Endothelial cell of umbilical vein (primary cell): ENCODE measurements around the gene SLA2. TPM values are rescaled to one million over a fixed set of nuclear protein-coding genes. Genes with fewer than 3 reads are reported as not detected.

Source experiments
- BruUV-seq: library from RNA; stranded (reverse); fragments of 400-500 nt; replicated peaks from 2 replicates; lab custom pipeline; 2021; lab: Mats Ljungman, UMichigan
- CTCF ChIA-PET: fragments of 300-600, 350-600 bp; sonication (Branson Sonifier 250); formaldehyde crosslinking; loops from one replicate; lab custom pipeline; 2021; ENCODE audit warnings: antibody characterized with exemption, inconsistent platforms; lab: Charles Lee
- POLR2A ChIA-PET: fragments of 300-600, 350-600 bp; sonication (Branson Sonifier 250); formaldehyde crosslinking; loops from one replicate; lab custom pipeline; 2021; ENCODE audit warnings: antibody characterized with exemption, inconsistent platforms; lab: Charles Lee
- DNase-seq: peaks from one replicate; pipeline ENCODE4 v3.0.0-alpha.2; 2011; ENCODE audit warnings: low read depth, low spot score
- FAIRE-seq: peaks from 2 replicates; lab custom pipeline; 2011; peaks lifted over from hg19 to GRCh38; lab: Jason Lieb, UNC
- H2AFZ ChIP-seq: 2 replicates; pipeline ENCODE4 v1.6.0; 2012; ENCODE audit warnings: low read depth, low read length, control low read depth, inconsistent platforms
- H3K27ac ChIP-seq: 2 replicates; pipeline ENCODE4 v1.5.1; 2011; ENCODE audit warnings: low read depth, mild to moderate bottlenecking, control low read depth, low read length, moderate library complexity; ENCODE audit not compliant: insufficient read depth
- H3K27me3 ChIP-seq, 2 experiments: 2 replicates each; pipeline versions ENCODE4 v1.6.0 to v1.6.1; 2011; ENCODE audit warnings: low read length in 2 of 2, mixed read lengths in 1 of 2; ENCODE audit not compliant: control insufficient read depth in 2 of 2, insufficient read depth in 2 of 2
- H3K36me3 ChIP-seq, 2 experiments: 2 replicates in 1 of 2; 3 replicates in 1 of 2; pipeline ENCODE4 v1.5.1; 2011; ENCODE audit warnings: low read length in 2 of 2, mild to moderate bottlenecking in 1 of 2, moderate library complexity in 1 of 2; ENCODE audit not compliant: control insufficient read depth in 2 of 2, insufficient read depth in 2 of 2; ENCODE audit errors: extremely low read depth in 1 of 2
- H3K4me1 ChIP-seq: 3 replicates; pipeline ENCODE4 v1.5.1; 2011; ENCODE audit warnings: mild to moderate bottlenecking, low read length; ENCODE audit not compliant: control insufficient read depth, insufficient read depth; ENCODE audit errors: extremely low read depth
- H3K4me2 ChIP-seq: 2 replicates; pipeline ENCODE4 v1.6.1; 2011; ENCODE audit warnings: low read length, control low read depth, mixed read lengths; ENCODE audit not compliant: insufficient read depth
- H3K4me3 ChIP-seq, 3 experiments: fragments of 200-600 bp in 1 of 3; sonication (generic), shearing (Covaris generic) in 1 of 3; replicated peaks in 1 of 3; 2 replicates each; pipeline ENCODE4 v1.5.1; 2011 to 2016; ENCODE audit warnings: control low read depth in 3 of 3, low read length in 3 of 3, mild to moderate bottlenecking in 2 of 3, inconsistent platforms in 1 of 3, low read depth in 1 of 3, moderate library complexity in 1 of 3; ENCODE audit not compliant: insufficient read depth in 1 of 3
- H3K79me2 ChIP-seq: 2 replicates; pipeline ENCODE4 v1.6.0; 2012; ENCODE audit warnings: low read length, inconsistent platforms; ENCODE audit not compliant: control insufficient read depth, insufficient read depth
- H3K9ac ChIP-seq: replicated peaks from 2 replicates; pipeline ENCODE3; 2011; ENCODE audit warnings: low read length, control low read depth; ENCODE audit not compliant: insufficient read depth; ENCODE audit errors: extremely low read depth
- H3K9me1 ChIP-seq: replicated peaks from 3 replicates; pipeline ENCODE4 v1.6.0; 2011; ENCODE audit warnings: mild to moderate bottlenecking, low read length; ENCODE audit not compliant: control insufficient read depth, insufficient read depth; ENCODE audit errors: extremely low read depth
- H3K9me3 ChIP-seq: replicated peaks from 2 replicates; pipeline ENCODE4 v1.5.1; 2012; ENCODE audit warnings: low read length, inconsistent platforms; ENCODE audit not compliant: control insufficient read depth, insufficient read depth
- H4K20me1 ChIP-seq: replicated peaks from 2 replicates; pipeline ENCODE3; 2011; ENCODE audit warnings: mild to moderate bottlenecking, low read length; ENCODE audit not compliant: control insufficient read depth, insufficient read depth; ENCODE audit errors: extremely low read depth
- EZH2 ChIP-seq: IDR thresholded peaks from 2 replicates; pipeline ENCODE4 v1.6.1; 2012; ENCODE audit warnings: borderline replicate concordance, low read depth, mild to moderate bottlenecking, moderate library complexity, low read length, inconsistent platforms; ENCODE audit not compliant: severe bottlenecking
- FOS ChIP-seq: IDR thresholded peaks from 2 replicates; pipeline ENCODE4 v1.6.1; 2011; ENCODE audit warnings: mild to moderate bottlenecking, low read length, moderate library complexity, borderline replicate concordance; ENCODE audit not compliant: insufficient read depth
- GATA2 ChIP-seq: IDR thresholded peaks from 2 replicates; pipeline ENCODE4 v1.7.0; 2011; ENCODE audit warnings: low read depth, mild to moderate bottlenecking, moderate library complexity, mixed read lengths, low read length; ENCODE audit not compliant: insufficient read length, insufficient read depth
- JUN ChIP-seq: IDR thresholded peaks from 2 replicates; pipeline ENCODE4 v1.6.1; 2011; ENCODE audit warnings: borderline replicate concordance, low read depth; ENCODE audit not compliant: insufficient read length, insufficient read depth
- MYC ChIP-seq: IDR thresholded peaks from one replicate; pipeline ENCODE4 v1.6.1; 2011; ENCODE audit warnings: mild to moderate bottlenecking, low read depth, low read length
- POLR2A ChIP-seq: IDR thresholded peaks from 2 replicates; pipeline ENCODE4 v1.6.1; 2012; ENCODE audit warnings: low read depth, mild to moderate bottlenecking, control low read depth, low read length
- POLR2AphosphoS5 ChIP-seq: IDR thresholded peaks from 2 replicates; pipeline ENCODE4 v1.6.1; 2012; ENCODE audit warnings: low read depth, mild to moderate bottlenecking, control low read depth, low read length, moderate library complexity; ENCODE audit not compliant: insufficient read depth
- dilution Hi-C: fragments of 300-500 bp; cut with MboI; formaldehyde crosslinking; loops from one replicate; pipeline ENCODE4 v1.15.0; 2019; ENCODE audit warnings: low sequenced_read_pairs; ENCODE audit not compliant: extremely low pct_ligation_motif_present
- intact Hi-C: fragments of 100-400 bp; cut with micrococcal nuclease; formaldehyde crosslinking; loops from one replicate; pipeline ENCODE4 v1.10.0; 2022
- polyA plus RNA-seq, 4 experiments: library from polyadenylated mRNA; depleted of rRNA in 3 of 4; stranded (reverse) in 3 of 4; unstranded in 1 of 4; fragments of >200 nt; gene quantifications; 2 replicates each; pipeline versions ENCODE4 v1.2.1 to v1.2.3, GENCODE V29; 2011 to 2012; ENCODE audit warnings: missing spikeins in 1 of 4
- total RNA-seq: library from RNA; stranded (reverse); gene quantifications from 2 replicates; pipeline ENCODE4 v1.2.3, GENCODE V29; 2021
- TF ChIP-seq, protein P1 (sequence below), 2 donors: IDR thresholded peaks; 1 replicate in 1 of 2; 2 replicates in 1 of 2; pipeline ENCODE4 v1.5.1; 2011; ENCODE audit warnings: low read length in 2 of 2, mild to moderate bottlenecking in 2 of 2, moderate library complexity in 2 of 2, control low read depth in 1 of 2, inconsistent platforms in 1 of 2, low read depth in 1 of 2; ENCODE audit not compliant: insufficient read depth in 1 of 2; ENCODE audit errors: extremely low read depth in 1 of 2
- TF ChIP-seq, protein P2 (sequence below): IDR thresholded peaks from 2 replicates; pipeline ENCODE4 v1.6.1; 2011; ENCODE audit not compliant: insufficient read depth, insufficient read length

Gene SLA2
- total and polyA plus RNA-seq, 2 donors (not counting 3 experiments of a cell fraction or from before 2014, with no cell fraction given), result not detected

DNA sequence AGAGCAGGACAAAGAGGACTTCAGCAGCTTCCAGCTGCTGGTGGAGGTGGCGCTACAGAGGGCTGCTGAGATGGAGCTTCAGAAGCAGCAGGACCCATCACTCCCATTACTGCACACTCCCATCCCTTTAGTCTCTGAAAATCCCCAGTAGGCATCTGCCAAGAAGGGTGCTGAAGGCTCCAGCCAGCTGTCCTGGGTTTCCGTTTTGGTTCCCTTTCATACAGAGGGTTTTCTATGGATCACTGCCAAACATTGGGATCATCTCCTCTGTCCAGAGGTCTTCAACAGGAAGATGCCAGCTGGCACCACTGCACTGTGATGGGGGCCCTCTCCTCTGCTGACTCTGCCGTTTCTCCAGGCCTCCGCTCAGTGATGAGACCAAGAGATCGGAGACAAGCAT, 54.7 kb downstream of the SLA2 start:
- no peaks in the 10 kb centered on the region for H3K4me1 ChIP-seq
- H3K27ac ChIP-seq, result no peak overlapping the region
- DNase-seq, result no peak
- no peaks in the 10 kb centered on the region for H3K9me1 ChIP-seq
- dilution Hi-C loops, result no loop called here
- TF ChIP-seq FOS (no peak), GATA2 (no peak)
- intact Hi-C loops, result no loop called here
- no peak overlapping the region for H3K9ac ChIP-seq
- H3K36me3 ChIP-seq, result peaks cover 3 to 11% of the 10 kb centered on the region in 2 experiments
- ChIA-PET CTCF (interaction anchor here (1.3 kb wide), 1 partner anchor 22 kb away, joined by 3 read pairs; no protein-coding TSS in a partner anchor), POLR2A (interaction anchor here (0.6 kb wide), 1 partner anchor 12 kb away, joined by 3 read pairs; no protein-coding TSS in a partner anchor)
- no peak overlapping the region for H3K4me2 ChIP-seq
- no TSS peak for BruUV-seq
- no peaks in the 10 kb centered on the region for H3K27me3 ChIP-seq
- no peaks in the 10 kb centered on the region for H4K20me1 ChIP-seq
- H3K79me2 ChIP-seq, result no peaks in the 10 kb centered on the region
- no peak overlapping the region for H2AFZ ChIP-seq
- H3K4me3 ChIP-seq, result no peak overlapping the region
- H3K9me3 ChIP-seq, result no peaks in the 10 kb centered on the region
- FAIRE-seq, result no peak

DNA sequence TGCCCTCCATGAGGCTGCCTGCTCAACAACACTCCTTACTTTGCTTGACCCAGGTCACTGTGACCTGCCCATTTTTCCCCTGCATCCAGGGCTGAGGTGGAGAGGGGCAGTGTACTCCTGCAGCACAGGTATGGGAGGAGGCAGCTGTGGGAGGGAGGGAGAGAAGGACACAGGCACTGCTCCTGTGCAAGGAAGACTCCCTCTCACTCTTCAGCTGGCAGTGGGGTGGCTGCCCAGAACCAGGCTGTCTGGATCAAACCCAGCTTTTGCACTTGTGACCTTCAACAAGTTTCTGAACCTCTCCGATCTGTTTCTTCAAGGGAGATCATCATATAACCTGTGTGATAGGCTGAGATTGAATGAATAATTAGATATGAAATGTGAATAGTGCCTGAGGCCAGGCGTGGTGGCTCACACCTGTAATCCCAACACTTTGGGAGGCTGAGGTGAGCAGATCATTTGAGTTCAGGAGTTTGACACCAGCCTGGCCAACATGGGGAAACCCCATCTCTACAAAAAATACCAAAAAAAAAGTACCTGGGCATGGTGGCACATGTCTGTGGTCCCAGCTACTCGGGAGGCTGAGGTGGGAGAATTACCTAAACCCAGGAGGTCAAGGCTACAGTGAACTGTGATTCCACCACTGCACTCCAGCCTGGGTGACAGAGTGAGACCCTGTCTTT, 58.5 kb downstream of the SLA2 start:
- intact Hi-C loops (no loop called here), dilution Hi-C loops (no loop called here)
- Histone ChIP-seq H3K36me3 (peaks cover 3 to 13% of the 10 kb centered on the region in 2 experiments), H3K27me3 (no peaks in the 10 kb centered on the region), H3K4me1 (no peaks in the 10 kb centered on the region), H3K9me1 (no peaks in the 10 kb centered on the region), H3K9ac (no peak overlapping the region), H3K79me2 (no peaks in the 10 kb centered on the region), H3K9me3 (no peaks in the 10 kb centered on the region), H3K4me2 (no peak overlapping the region), H3K27ac (no peak overlapping the region), H3K4me3 (no peak overlapping the region), H2AFZ (no peak overlapping the region), H4K20me1 (no peaks in the 10 kb centered on the region)
- CTCF ChIA-PET, result interaction anchor here (0.6 to 1.1 kb wide), 4 partner anchors 8 to 1672 kb away, joined by 3 to 5 read pairs (median 4); partner anchors contain the start of gene RAB5IF
- no peak for FAIRE-seq
- TF ChIP-seq JUN (no peak), FOS (no peak), MYC (no peak), EZH2 (no peak), POLR2AphosphoS5 (no peak), GATA2 (no peak), POLR2A (no peak)
- TF ChIP-seq, protein P1, sequence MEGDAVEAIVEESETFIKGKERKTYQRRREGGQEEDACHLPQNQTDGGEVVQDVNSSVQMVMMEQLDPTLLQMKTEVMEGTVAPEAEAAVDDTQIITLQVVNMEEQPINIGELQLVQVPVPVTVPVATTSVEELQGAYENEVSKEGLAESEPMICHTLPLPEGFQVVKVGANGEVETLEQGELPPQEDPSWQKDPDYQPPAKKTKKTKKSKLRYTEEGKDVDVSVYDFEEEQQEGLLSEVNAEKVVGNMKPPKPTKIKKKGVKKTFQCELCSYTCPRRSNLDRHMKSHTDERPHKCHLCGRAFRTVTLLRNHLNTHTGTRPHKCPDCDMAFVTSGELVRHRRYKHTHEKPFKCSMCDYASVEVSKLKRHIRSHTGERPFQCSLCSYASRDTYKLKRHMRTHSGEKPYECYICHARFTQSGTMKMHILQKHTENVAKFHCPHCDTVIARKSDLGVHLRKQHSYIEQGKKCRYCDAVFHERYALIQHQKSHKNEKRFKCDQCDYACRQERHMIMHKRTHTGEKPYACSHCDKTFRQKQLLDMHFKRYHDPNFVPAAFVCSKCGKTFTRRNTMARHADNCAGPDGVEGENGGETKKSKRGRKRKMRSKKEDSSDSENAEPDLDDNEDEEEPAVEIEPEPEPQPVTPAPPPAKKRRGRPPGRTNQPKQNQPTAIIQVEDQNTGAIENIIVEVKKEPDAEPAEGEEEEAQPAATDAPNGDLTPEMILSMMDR (IDR thresholded peaks at IDR 0.05; ENCODE audit: extremely low read depth in 1 of 2, insufficient read depth in 1 of 2, low read depth in 1 of 2, low read length in 2 of 2), result no peak
- TF ChIP-seq, protein P2, sequence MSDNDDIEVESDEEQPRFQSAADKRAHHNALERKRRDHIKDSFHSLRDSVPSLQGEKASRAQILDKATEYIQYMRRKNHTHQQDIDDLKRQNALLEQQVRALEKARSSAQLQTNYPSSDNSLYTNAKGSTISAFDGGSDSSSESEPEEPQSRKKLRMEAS, result no peak
- no TSS peak for BruUV-seq
- DNase-seq, result no peak
- POLR2A ChIA-PET, result no interaction called here
